C4-2B (cell line): ENCODE results near the gene SYNE2.

ENCODE experiments used
- ZFX ChIP-seq: fragments of 450-650 bp; IDR thresholded peaks from 2 replicates; pipeline ENCODE4 v1.6.1; 2017
- TF ChIP-seq, protein P1 (sequence below): fragments of 450-650 bp; conservative IDR thresholded peaks from 2 replicates; pipeline ENCODE4 v1.5.1; 2017; ENCODE audit warnings: mild to moderate bottlenecking

GRCh38 chr14:63895510-63895909, 42.7 kb downstream of the SYNE2 start:
- no peak for TF ChIP-seq ZFX
- TF ChIP-seq, protein P1, sequence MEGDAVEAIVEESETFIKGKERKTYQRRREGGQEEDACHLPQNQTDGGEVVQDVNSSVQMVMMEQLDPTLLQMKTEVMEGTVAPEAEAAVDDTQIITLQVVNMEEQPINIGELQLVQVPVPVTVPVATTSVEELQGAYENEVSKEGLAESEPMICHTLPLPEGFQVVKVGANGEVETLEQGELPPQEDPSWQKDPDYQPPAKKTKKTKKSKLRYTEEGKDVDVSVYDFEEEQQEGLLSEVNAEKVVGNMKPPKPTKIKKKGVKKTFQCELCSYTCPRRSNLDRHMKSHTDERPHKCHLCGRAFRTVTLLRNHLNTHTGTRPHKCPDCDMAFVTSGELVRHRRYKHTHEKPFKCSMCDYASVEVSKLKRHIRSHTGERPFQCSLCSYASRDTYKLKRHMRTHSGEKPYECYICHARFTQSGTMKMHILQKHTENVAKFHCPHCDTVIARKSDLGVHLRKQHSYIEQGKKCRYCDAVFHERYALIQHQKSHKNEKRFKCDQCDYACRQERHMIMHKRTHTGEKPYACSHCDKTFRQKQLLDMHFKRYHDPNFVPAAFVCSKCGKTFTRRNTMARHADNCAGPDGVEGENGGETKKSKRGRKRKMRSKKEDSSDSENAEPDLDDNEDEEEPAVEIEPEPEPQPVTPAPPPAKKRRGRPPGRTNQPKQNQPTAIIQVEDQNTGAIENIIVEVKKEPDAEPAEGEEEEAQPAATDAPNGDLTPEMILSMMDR: no peak
